A549 treated with AZD9567 at 1 μM for 4 hours (cell line): ENCODE measurements around the gene ZNF142. TPM values are rescaled to one million over a fixed set of nuclear protein-coding genes. Genes with fewer than 3 reads are reported as not detected.

Experiments used
- total RNA-seq: library from RNA; stranded (reverse); fragments of 200-300 nt; extraction: Qiagen RNA extraction; gene quantifications from 5 replicates; pipeline ENCODE4 v1.2.3, GENCODE V29; 2022; ENCODE audit not compliant: insufficient read depth

ZNF142 gene, protein sequence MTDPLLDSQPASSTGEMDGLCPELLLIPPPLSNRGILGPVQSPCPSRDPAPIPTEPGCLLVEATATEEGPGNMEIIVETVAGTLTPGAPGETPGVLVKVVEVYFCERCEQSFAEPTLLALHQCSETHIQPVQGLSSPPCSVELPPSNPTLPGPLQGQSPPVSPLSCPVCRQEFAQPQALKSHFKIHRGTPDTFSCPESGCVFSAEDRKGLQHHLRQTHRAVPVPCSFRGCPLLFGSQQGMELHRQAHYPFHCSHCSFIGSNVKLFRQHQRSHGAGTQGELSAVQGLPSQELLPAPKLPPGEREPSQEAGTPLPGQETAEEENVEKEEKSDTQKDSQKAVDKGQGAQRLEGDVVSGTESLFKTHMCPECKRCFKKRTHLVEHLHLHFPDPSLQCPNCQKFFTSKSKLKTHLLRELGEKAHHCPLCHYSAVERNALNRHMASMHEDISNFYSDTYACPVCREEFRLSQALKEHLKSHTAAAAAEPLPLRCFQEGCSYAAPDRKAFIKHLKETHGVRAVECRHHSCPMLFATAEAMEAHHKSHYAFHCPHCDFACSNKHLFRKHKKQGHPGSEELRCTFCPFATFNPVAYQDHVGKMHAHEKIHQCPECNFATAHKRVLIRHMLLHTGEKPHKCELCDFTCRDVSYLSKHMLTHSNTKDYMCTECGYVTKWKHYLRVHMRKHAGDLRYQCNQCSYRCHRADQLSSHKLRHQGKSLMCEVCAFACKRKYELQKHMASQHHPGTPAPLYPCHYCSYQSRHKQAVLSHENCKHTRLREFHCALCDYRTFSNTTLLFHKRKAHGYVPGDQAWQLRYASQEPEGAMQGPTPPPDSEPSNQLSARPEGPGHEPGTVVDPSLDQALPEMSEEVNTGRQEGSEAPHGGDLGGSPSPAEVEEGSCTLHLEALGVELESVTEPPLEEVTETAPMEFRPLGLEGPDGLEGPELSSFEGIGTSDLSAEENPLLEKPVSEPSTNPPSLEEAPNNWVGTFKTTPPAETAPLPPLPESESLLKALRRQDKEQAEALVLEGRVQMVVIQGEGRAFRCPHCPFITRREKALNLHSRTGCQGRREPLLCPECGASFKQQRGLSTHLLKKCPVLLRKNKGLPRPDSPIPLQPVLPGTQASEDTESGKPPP (N-terminal part only)
- total RNA-seq = 11.6 to 17.4 TPM (median 17.0 TPM) in 5 replicates

DNA sequence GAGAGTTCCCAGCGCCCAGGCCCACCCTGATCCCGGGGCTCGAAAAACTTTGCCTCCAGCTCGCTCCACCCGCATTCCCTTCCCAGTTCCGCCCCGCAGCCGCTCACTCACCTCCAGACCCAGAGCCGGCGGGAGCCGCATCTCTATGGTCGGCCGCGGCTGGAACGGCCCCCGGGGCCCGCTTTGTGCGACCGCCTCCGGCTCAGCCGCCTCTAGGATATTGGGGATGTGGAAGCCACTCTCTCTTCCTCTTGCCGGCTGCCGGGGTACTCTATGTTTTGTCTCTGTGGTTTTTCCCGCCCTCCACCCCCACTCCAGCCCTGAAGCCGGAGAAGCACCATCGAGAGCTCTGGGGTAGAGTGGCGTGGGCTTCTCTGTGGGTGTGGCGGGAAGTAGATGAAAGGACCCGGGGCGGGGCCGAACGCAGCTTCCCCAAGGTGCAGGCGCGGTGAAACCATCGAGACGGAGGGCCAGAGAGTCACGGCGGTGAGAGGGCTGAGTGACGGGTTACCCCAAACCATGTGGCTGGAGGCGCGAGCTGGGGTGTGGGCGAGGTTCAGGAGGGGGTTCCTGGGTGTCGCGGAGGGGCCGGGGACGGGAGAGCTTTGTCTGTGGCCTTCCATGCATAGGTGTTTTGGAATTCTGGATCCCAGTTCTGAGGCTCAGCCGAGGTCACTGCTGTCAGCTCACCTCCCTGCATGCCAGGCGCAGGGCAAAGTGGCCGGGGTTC lies at the start of gene ZNF142, which contains the start of gene BCS1L:
TSS of gene ZNF142 (minus strand) at position 366 of the 730 bp plus-strand sequence. CDS start 3,194 bp downstream, outside the sequence.
TSS of gene BCS1L (plus strand) at position 426 of the 730 bp plus-strand sequence. CDS start 1,305 bp downstream, outside the sequence.

DNA sequence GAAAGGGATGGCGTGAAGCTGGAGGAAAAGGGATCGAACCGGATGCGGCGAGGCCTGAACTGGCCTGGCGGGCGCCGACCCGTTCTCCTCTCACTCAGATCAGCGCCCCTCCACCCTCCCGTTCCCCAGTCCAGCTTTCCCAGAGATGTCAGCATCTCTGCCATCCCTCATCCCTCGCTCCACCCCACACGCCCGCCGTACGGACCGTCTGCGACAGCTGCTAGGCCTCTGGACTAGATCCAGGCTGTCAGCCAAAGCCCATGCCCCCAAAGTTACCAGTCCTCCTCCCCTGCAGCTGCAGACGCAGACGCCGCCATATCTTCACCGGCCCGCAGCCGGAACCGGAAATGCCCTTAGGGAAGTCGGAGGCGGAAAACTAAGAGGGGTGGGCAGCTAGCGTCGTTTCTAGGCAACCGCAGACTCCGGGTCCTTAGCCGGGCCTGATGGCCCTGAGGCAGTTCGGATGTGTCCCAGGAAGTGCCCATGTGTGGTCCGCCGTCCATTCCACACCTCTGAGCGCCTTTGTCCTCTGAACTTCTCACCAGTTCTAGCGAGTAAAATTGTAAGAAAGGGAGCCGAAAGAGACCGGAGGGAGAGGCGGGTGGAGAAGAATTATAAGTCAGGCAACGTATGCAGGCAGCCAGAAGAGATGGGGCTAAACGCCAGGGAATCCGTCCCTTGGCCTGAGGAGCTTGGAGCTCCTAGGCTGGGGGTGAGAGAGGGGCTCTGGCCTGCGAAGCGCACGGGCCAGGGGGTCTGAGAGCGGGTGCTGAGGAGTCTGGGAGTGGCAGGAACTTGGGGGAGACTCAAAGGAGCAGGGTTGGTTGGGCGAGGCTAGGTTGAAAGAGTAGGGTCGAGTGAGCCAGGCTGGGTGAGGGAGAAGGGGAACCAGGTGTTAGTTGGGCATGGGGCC lies 12.5 kb upstream of the ZNF142 start, which contains the start of the genes RNF25 and STK36:
TSS of gene RNF25 (minus strand) at position 349 of the 913 bp plus-strand sequence. CDS start at position 317, 32 bp downstream.
TSS of gene STK36 (plus strand) at position 433 of the 913 bp plus-strand sequence. CDS start 744 bp downstream, outside the sequence.

DNA sequence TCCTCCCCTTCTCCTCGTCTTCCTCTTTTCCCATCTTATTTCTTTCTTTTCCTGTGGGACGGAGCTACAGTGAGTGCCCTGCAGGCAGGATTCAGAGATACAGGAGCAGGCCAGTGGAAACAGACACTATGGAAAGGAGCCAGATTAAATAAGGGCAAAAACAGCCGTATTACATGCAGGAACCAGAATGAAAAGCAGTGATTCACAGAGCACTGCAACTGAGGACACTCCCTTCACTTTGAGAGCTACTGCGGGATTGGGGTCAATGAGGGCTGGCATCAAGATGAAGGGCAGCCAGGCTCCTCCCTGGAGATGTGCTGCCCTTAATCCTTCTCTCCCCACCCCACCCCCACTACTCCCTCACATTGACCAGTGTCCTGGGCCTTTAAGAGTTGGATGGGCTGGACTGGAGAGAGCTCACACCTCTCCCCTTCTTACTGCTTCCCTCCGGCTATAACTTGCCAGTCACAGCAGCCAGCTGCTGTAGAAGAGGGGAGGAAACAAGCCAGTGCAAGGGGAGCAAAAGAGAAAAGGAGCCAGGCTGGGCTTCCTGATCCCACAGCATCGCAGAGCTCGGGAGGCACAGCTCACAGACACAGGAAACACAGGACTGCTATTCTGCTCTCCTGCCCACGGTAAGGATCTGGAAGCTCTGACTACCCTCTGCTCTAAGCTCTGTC lies 51.8 kb downstream of the ZNF142 start, which contains the start of gene PLCD4:
TSS of gene PLCD4 (plus strand) at position 464 of the 680 bp plus-strand sequence. CDS start 7,841 bp downstream, outside the sequence.

Other genes with a start within 250 kb of the ZNF142 start
- gene VIL1, start 240.5 kb downstream of the ZNF142 start, total RNA-seq = 0.14 to 1.5 TPM (median 0.33 TPM) in 5 replicates
- 4.4 to 6.9 TPM (median 5.7 TPM) in 5 replicates for gene USP37, start 91.3 kb downstream of the ZNF142 start, total RNA-seq
- 37.8 to 43.5 TPM (median 39.3 TPM) in 5 replicates for gene CNOT9, start 90.8 kb downstream of the ZNF142 start, total RNA-seq
- 0.25 to 0.74 TPM (median 0.38 TPM) in 4 of 5 replicates, not detected in the other for gene PLCD4, start 51.7 kb downstream of the ZNF142 start, total RNA-seq
- gene BCS1L, start 60 bp upstream of the ZNF142 start, total RNA-seq = 39.0 to 52.4 TPM (median 49.0 TPM) in 5 replicates
- gene RNF25, start 12.4 kb upstream of the ZNF142 start, total RNA-seq = 47.6 to 71.2 TPM (median 49.4 TPM) in 5 replicates
- gene STK36, start 12.5 kb upstream of the ZNF142 start, total RNA-seq = 11.3 to 23.0 TPM (median 12.1 TPM) in 5 replicates
- gene TTLL4, start 51.2 kb upstream of the ZNF142 start, total RNA-seq = 27.0 to 33.5 TPM (median 27.4 TPM) in 5 replicates
- 0.11 to 0.23 TPM (median 0.16 TPM) in 4 of 5 replicates, not detected in the other for gene CYP27A1, start 122.5 kb upstream of the ZNF142 start, total RNA-seq
- 0.03 TPM in 1 of 5 replicates, not detected in the others for gene PRKAG3, start 172.2 kb upstream of the ZNF142 start, total RNA-seq
- 0.18 to 0.25 TPM (median 0.23 TPM) in 4 of 5 replicates, not detected in the other for gene WNT6, start 200.2 kb upstream of the ZNF142 start, total RNA-seq
- gene WNT10A, start 221.2 kb upstream of the ZNF142 start, total RNA-seq = 0.06 to 0.14 TPM (median 0.11 TPM) in 4 of 5 replicates, not detected in the other